RWPE1 (cell line): Measurements from ENCODE around the gene FANCE.

Experiments used
- CTCF ChIA-PET: fragments of 350-600 bp; sonication (Branson Sonifier 250); formaldehyde crosslinking; extraction: SDS; loops from one replicate; lab custom pipeline; 2021; lab: Yijun Ruan, JAX
- POLR2A ChIA-PET: fragments of 400-600 bp; formaldehyde crosslinking; extraction: SDS; loops from one replicate; lab custom pipeline; 2020; ENCODE audit warnings: antibody characterized with exemption; ENCODE audit not compliant: low non-redundant PET; lab: Yijun Ruan, JAX
- DNase-seq: peaks from one replicate; pipeline ENCODE4 v3.0.0; 2012; ENCODE audit warnings: low spot score
- H3K27ac ChIP-seq: fragments of 450-650 bp; 2 replicates; pipeline ENCODE4 v1.5.1; 2017
- TF ChIP-seq, protein P1 (sequence below): fragments of 450-650 bp; conservative IDR thresholded peaks from 2 replicates; pipeline ENCODE4 v1.5.1; 2017; ENCODE audit warnings: low read depth, mild to moderate bottlenecking

Gene FANCE

GRCh38 chr6:35489066-35489465 is 36.9 kb downstream of the FANCE start:
- ChIA-PET CTCF (interaction anchor here (0.5 kb wide), 1 partner anchor 26 kb away, joined by 3 read pairs; no protein-coding TSS in a partner anchor), POLR2A (interaction anchor here (3.8 kb wide), 1 partner anchor 8 kb away, joined by 11 read pairs; the partner anchor contains the start of gene TEAD3)
- TF ChIP-seq, protein P1, sequence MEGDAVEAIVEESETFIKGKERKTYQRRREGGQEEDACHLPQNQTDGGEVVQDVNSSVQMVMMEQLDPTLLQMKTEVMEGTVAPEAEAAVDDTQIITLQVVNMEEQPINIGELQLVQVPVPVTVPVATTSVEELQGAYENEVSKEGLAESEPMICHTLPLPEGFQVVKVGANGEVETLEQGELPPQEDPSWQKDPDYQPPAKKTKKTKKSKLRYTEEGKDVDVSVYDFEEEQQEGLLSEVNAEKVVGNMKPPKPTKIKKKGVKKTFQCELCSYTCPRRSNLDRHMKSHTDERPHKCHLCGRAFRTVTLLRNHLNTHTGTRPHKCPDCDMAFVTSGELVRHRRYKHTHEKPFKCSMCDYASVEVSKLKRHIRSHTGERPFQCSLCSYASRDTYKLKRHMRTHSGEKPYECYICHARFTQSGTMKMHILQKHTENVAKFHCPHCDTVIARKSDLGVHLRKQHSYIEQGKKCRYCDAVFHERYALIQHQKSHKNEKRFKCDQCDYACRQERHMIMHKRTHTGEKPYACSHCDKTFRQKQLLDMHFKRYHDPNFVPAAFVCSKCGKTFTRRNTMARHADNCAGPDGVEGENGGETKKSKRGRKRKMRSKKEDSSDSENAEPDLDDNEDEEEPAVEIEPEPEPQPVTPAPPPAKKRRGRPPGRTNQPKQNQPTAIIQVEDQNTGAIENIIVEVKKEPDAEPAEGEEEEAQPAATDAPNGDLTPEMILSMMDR = no peak
- H3K27ac ChIP-seq = peak overlapping the region; percentile 99
- no peak for DNase-seq

DNA sequence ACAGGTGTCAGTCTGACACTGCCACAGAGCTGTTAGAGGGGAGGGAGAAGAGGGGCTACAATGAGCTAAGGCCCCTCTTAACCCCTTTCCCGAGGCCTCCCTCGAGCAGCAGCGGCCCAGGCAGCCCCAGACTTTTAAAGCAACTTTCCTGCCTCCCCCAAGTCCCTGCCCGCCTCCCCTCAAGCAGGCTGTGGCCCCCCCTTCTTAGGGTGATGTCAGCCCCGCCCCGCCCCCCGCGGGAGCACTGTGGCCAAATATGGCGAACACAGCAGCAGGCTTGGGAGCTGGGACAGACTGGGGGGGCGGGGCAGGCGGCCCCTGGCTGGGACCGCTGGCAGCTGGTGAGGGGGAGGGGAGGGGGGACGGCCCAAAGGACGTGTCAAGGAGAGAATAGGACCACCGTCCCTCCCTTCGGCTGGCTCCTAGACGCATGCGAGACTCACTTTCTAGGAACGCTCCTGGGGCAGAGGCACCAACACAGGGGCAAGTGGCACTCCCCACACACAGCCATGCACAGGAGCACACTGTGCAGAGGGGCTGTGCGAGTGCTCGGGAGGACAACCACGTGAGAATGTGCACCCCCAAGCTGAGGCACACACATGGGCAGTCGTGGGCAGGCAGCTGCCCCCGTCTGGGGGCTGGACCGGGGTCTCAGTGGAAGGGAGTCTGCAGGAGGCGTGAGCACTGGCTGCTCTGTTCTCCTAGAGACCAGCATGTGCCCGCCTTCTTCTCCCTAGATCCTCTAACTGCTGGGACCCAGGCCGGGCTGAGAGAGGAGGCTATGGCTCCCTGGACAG is 38.1 kb downstream of the FANCE start:
- CTCF ChIA-PET = interaction anchor here (1.1 kb wide), 1 partner anchor 203 kb away, joined by 3 read pairs; no protein-coding TSS in a partner anchor
- POLR2A ChIA-PET = no interaction called here
- peak overlapping the region; percentile 99 for H3K27ac ChIP-seq
- no peak for DNase-seq
- TF ChIP-seq, protein P1 = no peak

GRCh38 chr6:35490821-35491557 is 38.9 kb downstream of the FANCE start:
- DNase-seq = no peak
- ChIA-PET CTCF (interaction anchor here (0.5 to 1.1 kb wide), 2 partner anchors 20 to 204 kb away, joined by 3 read pairs; no protein-coding TSS in a partner anchor), POLR2A (interaction anchor here (0.6 kb wide), 1 partner anchor 37 kb away, joined by 3 read pairs; no protein-coding TSS in a partner anchor)
- H3K27ac ChIP-seq = peak overlapping the region; percentile 99
- TF ChIP-seq, protein P1 = no peak

DNA sequence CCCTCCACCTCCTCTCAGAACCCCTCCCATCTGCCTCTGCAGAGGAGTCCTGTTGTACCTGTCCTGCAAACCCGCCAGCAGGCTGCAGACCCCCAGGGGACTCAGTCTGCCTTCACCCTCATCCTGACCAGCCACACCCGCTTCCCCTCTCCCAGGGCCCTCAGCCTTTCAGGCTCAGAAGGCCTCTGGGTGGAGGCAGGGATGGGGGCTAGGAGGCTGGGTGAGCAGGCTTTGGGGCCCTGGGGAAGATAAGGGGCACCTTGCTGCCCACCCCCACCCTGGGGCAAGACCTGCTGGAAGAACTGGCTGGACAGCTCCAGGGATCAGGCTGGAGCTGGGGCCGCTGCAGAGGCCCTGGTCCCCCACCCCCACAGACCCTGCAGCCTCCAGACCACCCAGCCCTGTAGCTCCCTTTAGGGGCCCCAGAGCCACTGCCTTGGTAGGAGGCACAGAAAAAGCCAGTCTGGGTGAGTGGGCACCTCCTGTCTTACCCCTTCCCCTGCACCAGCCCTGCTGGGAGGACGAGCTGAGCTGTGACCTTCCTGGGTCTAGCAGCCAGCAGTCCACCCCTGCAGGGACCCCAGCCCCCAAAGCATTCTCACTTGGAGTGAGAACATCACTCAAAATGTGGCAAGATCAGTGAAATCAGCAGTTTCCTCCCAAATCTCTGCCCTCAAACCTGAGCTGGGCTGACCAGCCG is 39.6 kb downstream of the FANCE start:
- CTCF ChIA-PET = no interaction called here
- H3K27ac ChIP-seq = peak overlapping the region; percentile 99
- DNase-seq = no peak

GRCh38 chr6:35492258-35492973 is 40.3 kb downstream of the FANCE start:
- peak overlapping the region; percentile 99 for H3K27ac ChIP-seq
- POLR2A ChIA-PET = no interaction called here
- DNase-seq = no peak
- TF ChIP-seq, protein P1 = no peak
- CTCF ChIA-PET = no interaction called here

More for the DNA sequence above, 39.6 kb downstream of the FANCE start:
- TF ChIP-seq, protein P1 = no peak
- POLR2A ChIA-PET = interaction anchor here (0.6 kb wide), 1 partner anchor 38 kb away, joined by 3 read pairs; no protein-coding TSS in a partner anchor
